ENCODE data around the gene RGS17.

The RGS17 gene

GRCh38 chr6:153083869-153084268, 47.2 kb downstream of the RGS17 start:
- no peak for DNase-seq (ENCODE audit: low read depth)

GRCh38 chr6:153081914-153082313, 49.2 kb downstream of the RGS17 start:
- no peak for DNase-seq (ENCODE audit: low read depth)

GRCh38 chr6:153076431-153076830, 54.7 kb downstream of the RGS17 start:
- no peak for DNase-seq (ENCODE audit: low read depth)

- no peak for DNase-seq (ENCODE audit: low read depth)
Observed at GRCh38 chr6:153074761-153075160, 56.3 kb downstream of the RGS17 start.

- DNase-seq (ENCODE audit: low read depth) = no peak
Observed at GRCh38 chr6:153073841-153074240, 57.2 kb downstream of the RGS17 start.

- DNase-seq (ENCODE audit: low read depth) = no peak
Observed at GRCh38 chr6:153070756-153071155, 60.3 kb downstream of the RGS17 start.

GRCh38 chr6:153069897-153070296, 61.2 kb downstream of the RGS17 start:
- DNase-seq (ENCODE audit: low read depth) = no peak

- no peak for DNase-seq (ENCODE audit: low read depth)
Observed at GRCh38 chr6:153065222-153065621, 65.9 kb downstream of the RGS17 start.

- no peak for DNase-seq (ENCODE audit: low read depth)
Observed at GRCh38 chr6:153063936-153064335, 67.1 kb downstream of the RGS17 start.

GRCh38 chr6:153062516-153062915, 68.6 kb downstream of the RGS17 start:
- DNase-seq (ENCODE audit: low read depth) = no peak

- DNase-seq (ENCODE audit: low read depth) = no peak
Observed at GRCh38 chr6:153059757-153060156, 71.3 kb downstream of the RGS17 start.

GRCh38 chr6:153059311-153059710, 71.8 kb downstream of the RGS17 start:
- DNase-seq (ENCODE audit: low read depth) = no peak

GRCh38 chr6:153058909-153059308, 72.2 kb downstream of the RGS17 start:
- DNase-seq (ENCODE audit: low read depth) = no peak

- DNase-seq (ENCODE audit: low read depth) = no peak
Observed at GRCh38 chr6:153058291-153058690, 72.8 kb downstream of the RGS17 start.

- DNase-seq (ENCODE audit: low read depth) = no peak
Observed at GRCh38 chr6:153056308-153056707, 74.8 kb downstream of the RGS17 start.

GRCh38 chr6:153051801-153052200, 79.3 kb downstream of the RGS17 start:
- DNase-seq (ENCODE audit: low read depth) = no peak

GRCh38 chr6:153048631-153049030, 82.5 kb downstream of the RGS17 start:
- no peak for DNase-seq (ENCODE audit: low read depth)

- DNase-seq (ENCODE audit: low read depth) = no peak
Observed at GRCh38 chr6:153047386-153047785, 83.7 kb downstream of the RGS17 start.

GRCh38 chr6:153045271-153045670, 85.8 kb downstream of the RGS17 start:
- DNase-seq (ENCODE audit: low read depth) = no peak

GRCh38 chr6:153044295-153044694, 86.8 kb downstream of the RGS17 start:
- no peak for DNase-seq (ENCODE audit: low read depth)

- no peak for DNase-seq (ENCODE audit: low read depth)
Observed at GRCh38 chr6:153043719-153044118, 87.4 kb downstream of the RGS17 start.

- DNase-seq (ENCODE audit: low read depth) = no peak
Observed at GRCh38 chr6:153038378-153039057, 92.6 kb downstream of the RGS17 start.

- DNase-seq (ENCODE audit: low read depth) = no peak
Observed at GRCh38 chr6:153034139-153034538, 96.9 kb downstream of the RGS17 start.

- DNase-seq (ENCODE audit: low read depth) = no peak
Observed at GRCh38 chr6:153032255-153032882, 98.7 kb downstream of the RGS17 start.

Measured in CMK (cell line).